HG02623 (cell line): ENCODE data around the gene DPYD.

Experiments
- ATAC-seq: cut with Tn5 transposase; IDR thresholded peaks from one replicate; pipeline ENCODE4 v1.9.1; 2021; ENCODE audit warnings: moderate library complexity; ENCODE audit not compliant: unreplicated experiment

DPYD gene

GRCh38 chr1:97920832-97921571, at the start of gene DPYD:
Gene DPYD (minus strand): TSS chr1:97921034. CDS start chr1:97920922, 112 bp downstream.
- ATAC-seq = peak; percentile 87

GRCh38 chr1:97960470-97960869, 39.6 kb upstream of the DPYD start:
- ATAC-seq = no peak

GRCh38 chr1:97947695-97948094, 26.9 kb upstream of the DPYD start:
- no peak for ATAC-seq

- ATAC-seq = no peak
Measured at GRCh38 chr1:97943354-97943753, 22.5 kb upstream of the DPYD start.

GRCh38 chr1:97942161-97943123, 21.6 kb upstream of the DPYD start:
- ATAC-seq = no peak

GRCh38 chr1:97938285-97938642, 17.4 kb upstream of the DPYD start:
- ATAC-seq = no peak

- no peak for ATAC-seq
Measured at GRCh38 chr1:97936976-97937375, 16.1 kb upstream of the DPYD start.

GRCh38 chr1:97934491-97934890, 13.7 kb upstream of the DPYD start:
- no peak for ATAC-seq

- ATAC-seq = no peak
Measured at GRCh38 chr1:97929874-97930851, 9.3 kb upstream of the DPYD start.

- ATAC-seq = no peak
Measured at GRCh38 chr1:97926017-97926708, 5.3 kb upstream of the DPYD start.

- ATAC-seq = no peak
Measured at GRCh38 chr1:97925151-97925550, 4.3 kb upstream of the DPYD start.

- no peak for ATAC-seq
Measured at GRCh38 chr1:97923811-97924210, 3.0 kb upstream of the DPYD start.

- ATAC-seq = no peak
Measured at GRCh38 chr1:97920276-97920831, 480 bp downstream of the DPYD start.

GRCh38 chr1:97919585-97920261, 1.1 kb downstream of the DPYD start:
- ATAC-seq = no peak

GRCh38 chr1:97918961-97919360, 1.9 kb downstream of the DPYD start:
- no peak for ATAC-seq

- no peak for ATAC-seq
Measured at GRCh38 chr1:97913506-97914139, 7.2 kb downstream of the DPYD start.

- no peak for ATAC-seq
Measured at GRCh38 chr1:97911266-97912215, 9.3 kb downstream of the DPYD start.

- no peak for ATAC-seq
Measured at GRCh38 chr1:97909266-97909665, 11.6 kb downstream of the DPYD start.
